Tibial nerve (tissue), 3 donors: ENCODE data around the gene ZYG11B.

Experiments
- CTCF ChIP-seq, 5 experiments: fragments of 200-600 bp in 3 of 5; fragments of 450-650 bp in 2 of 5; sonication (generic) in 3 of 5; IDR thresholded peaks; one replicate each; pipeline ENCODE4 v1.5.1; 2016 to 2019; ENCODE audit warnings: antibody characterized with exemption in 5 of 5, mild to moderate bottlenecking in 3 of 5, moderate library complexity in 2 of 5
- POLR2A ChIP-seq, 2 donors: fragments of 450-650 bp; IDR thresholded peaks; one replicate each; pipeline ENCODE4 v1.6.1; 2017; ENCODE audit warnings: antibody characterized with exemption in 2 of 2, mild to moderate bottlenecking in 2 of 2, moderate library complexity in 2 of 2

- TF ChIP-seq CTCF (IDR thresholded peaks at IDR 0.05) (no peak), POLR2A (IDR thresholded peaks at IDR 0.05) (no peak)
These were observed 12.7 kb upstream of the ZYG11B start for GRCh38 chr1:52713590-52713989.
